GM18867 (cell line): Measurements from ENCODE around the gene R3HDM2.
A peak's percentile ranks its signal among the peaks of the same experiment; 100 is the strongest.

Source experiments
- ATAC-seq: cut with Tn5 transposase; IDR thresholded peaks from one replicate; pipeline ENCODE4 v1.9.1; 2021; ENCODE audit warnings: mild to moderate bottlenecking, moderate library complexity; ENCODE audit not compliant: unreplicated experiment

R3HDM2 gene

GRCh38 chr12:57220770-57221168, 210.1 kb downstream of the R3HDM2 start:
- ATAC-seq, result no peak

GRCh38 chr12:57219993-57220754, 210.7 kb downstream of the R3HDM2 start:
- no peak for ATAC-seq

GRCh38 chr12:57219205-57219992, 211.4 kb downstream of the R3HDM2 start:
- ATAC-seq, result no peak

- no peak for ATAC-seq
These were observed 212.6 kb downstream of the R3HDM2 start for GRCh38 chr12:57218030-57218853.

- no peak for ATAC-seq
These were observed 213.6 kb downstream of the R3HDM2 start for GRCh38 chr12:57216921-57217879.

- ATAC-seq, result no peak
These were observed 214.6 kb downstream of the R3HDM2 start, which contains the start of gene NXPH4 for GRCh38 chr12:57216014-57216911. Gene NXPH4 (plus strand): TSS chr12:57216794. CDS start chr12:57216970, 176 bp downstream.

GRCh38 chr12:57215668-57216013, 215.2 kb downstream of the R3HDM2 start:
- peak; percentile 48 for ATAC-seq

GRCh38 chr12:57215065-57215464, 215.8 kb downstream of the R3HDM2 start:
- no peak for ATAC-seq

- peak; percentile 36 for ATAC-seq
These were observed 216.5 kb downstream of the R3HDM2 start for GRCh38 chr12:57214398-57214781.

GRCh38 chr12:57213763-57214397, 217.0 kb downstream of the R3HDM2 start:
- no peak for ATAC-seq

- ATAC-seq, result no peak
These were observed 217.7 kb downstream of the R3HDM2 start for GRCh38 chr12:57213058-57213715.

GRCh38 chr12:57212701-57213057, 218.2 kb downstream of the R3HDM2 start:
- ATAC-seq, result no peak

- no peak for ATAC-seq
These were observed 218.8 kb downstream of the R3HDM2 start for GRCh38 chr12:57211791-57212700.

- ATAC-seq, result no peak
These were observed 219.7 kb downstream of the R3HDM2 start for GRCh38 chr12:57210926-57211692.

- no peak for ATAC-seq
These were observed 220.4 kb downstream of the R3HDM2 start for GRCh38 chr12:57210461-57210860.

- no peak for ATAC-seq
These were observed 220.9 kb downstream of the R3HDM2 start for GRCh38 chr12:57209916-57210315.
